Measurements from ENCODE around the gene NPEPPS. TPM values are rescaled to one million over a fixed set of nuclear protein-coding genes. Genes with fewer than 3 reads are reported as not detected.
A peak's percentile ranks its signal among the peaks of the same experiment; 100 is the strongest.

Gene NPEPPS
- total RNA-seq, 5 donors from 2014 or later (not counting 1 experiment from before 2014, with no cell fraction given): 92.7 to 106 (median 97.4) TPM

- Histone ChIP-seq H3K4me1 (ENCODE audit: control insufficient read depth in 1 of 2, extremely low read depth in 1 of 2, insufficient read depth in 2 of 2, low read length in 2 of 2) (peaks cover 11 to 34% of the 10 kb centered on the region in 2 experiments), H3K9me3 (no peaks in the 10 kb centered on the region), H3K27ac (ENCODE audit: low read length) (peak overlapping the region; percentile 75), H3K36me3 (ENCODE audit: control insufficient read depth in 2 of 2, extremely low read depth in 1 of 2, insufficient read depth in 1 of 2, low read length in 1 of 2) (peaks cover 19 to 89% of the 10 kb centered on the region in 2 donors), H3K27me3 (replicated peaks in 1 of 2; ENCODE audit: control insufficient read depth in 2 of 2, extremely low read depth in 1 of 2, insufficient read depth in 2 of 2, low read length in 1 of 2) (no peaks in the 10 kb centered on the region), H3K4me3 (ENCODE audit: control insufficient read depth in 1 of 2, extremely low read depth in 1 of 2, low read length in 1 of 2) (peak overlapping the region in 1 of 2 donors; percentile 22)
- H3K27me3 Mint-ChIP-seq: no peaks in the 10 kb centered on the region
- peak in 9 of 35 experiments; percentile 8 to 70 (median 16) for DNase-seq
- peak overlapping the region; percentile 45 to 80 (median 73) for H3K4me3 Mint-ChIP-seq
- peak overlapping the region; percentile 88 to 96 for H3K27ac Mint-ChIP-seq
- no peaks in the 10 kb centered on the region for H3K9me3 Mint-ChIP-seq
- ATAC-seq (replicated peaks in 1 of 4): peak; percentile 79 to 87 (median 84)
- H3K4me1 Mint-ChIP-seq: peaks cover 38 to 56% (median 55%) of the 10 kb centered on the region in 3 donors
- peaks cover 54% of the 10 kb centered on the region for H3K36me3 Mint-ChIP-seq
- 0% methylated on average over 1 of the region's 6 CpGs for WGBS (ENCODE audit: insufficient coverage)
- CTCF ChIA-PET: interaction anchor here in 1 of 2 donors (1.0 kb wide), 1 partner anchor 10 kb away, joined by 3 read pairs; the partner anchor contains the start of gene KPNB1
- POLR2A ChIA-PET: no interaction called here
Observed at GRCh38 chr17:47660064-47660492, 129.2 kb downstream of the NPEPPS start.

DNA sequence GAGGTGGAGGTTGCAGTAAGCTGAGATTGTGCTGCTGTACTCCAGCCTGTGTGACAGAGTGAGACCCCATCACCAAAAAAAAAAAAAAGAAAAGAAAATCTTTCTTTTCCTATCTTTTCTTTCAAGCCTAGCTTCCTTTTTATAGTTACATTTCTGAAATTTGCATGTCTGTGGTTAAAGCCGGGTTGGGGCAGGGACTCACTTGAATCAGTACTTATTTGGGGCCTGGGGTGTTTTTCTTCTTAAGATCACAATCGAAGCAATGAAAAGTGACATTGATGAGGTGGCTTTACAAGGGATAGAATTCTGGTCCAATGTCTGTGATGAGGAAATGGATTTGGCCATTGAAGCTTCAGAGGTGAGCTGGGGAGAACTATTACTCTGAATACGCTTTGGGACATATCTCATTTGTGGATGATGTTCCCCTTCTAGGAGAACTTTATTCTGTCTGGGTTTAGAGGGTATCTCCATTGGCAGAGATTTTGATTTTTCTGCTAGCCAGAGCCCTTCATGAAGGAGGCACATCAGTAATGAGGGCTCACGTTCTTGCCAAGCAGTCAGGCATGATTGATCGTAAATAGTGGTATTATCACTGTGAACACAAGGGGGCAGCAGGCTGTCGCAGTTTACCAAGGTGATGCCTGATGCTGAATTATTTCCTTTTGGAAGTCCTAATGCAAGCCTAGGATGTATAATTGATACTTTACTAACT, 133.2 kb downstream of the NPEPPS start:
- DNase-seq (peak; percentile 13 to 84 (median 51)), ATAC-seq (replicated peaks in 1 of 4) (peak; percentile 59 to 71 (median 66))
- Histone ChIP-seq H3K27ac (ENCODE audit: low read length) (peak overlapping the region; percentile 37), H3K4me1 (ENCODE audit: control insufficient read depth in 1 of 2, extremely low read depth in 1 of 2, insufficient read depth in 2 of 2, low read length in 2 of 2) (peaks cover 10 to 20% of the 10 kb centered on the region in 2 experiments), H3K27me3 (replicated peaks in 1 of 2; ENCODE audit: control insufficient read depth in 2 of 2, extremely low read depth in 1 of 2, insufficient read depth in 2 of 2, low read length in 1 of 2) (no peaks in the 10 kb centered on the region), H3K9me3 (no peaks in the 10 kb centered on the region), H3K36me3 (ENCODE audit: control insufficient read depth in 2 of 2, extremely low read depth in 1 of 2, insufficient read depth in 1 of 2, low read length in 1 of 2) (peaks cover 7 to 88% of the 10 kb centered on the region in 2 donors), H3K4me3 (ENCODE audit: control insufficient read depth in 1 of 2, extremely low read depth in 1 of 2, low read length in 1 of 2) (no peak overlapping the region)
- POLR2A ChIA-PET: interaction anchor here (0.8 to 2.8 kb wide), 4 partner anchors 10 to 1843 kb away, joined by 3 to 11 read pairs (median 7); partner anchors contain the start of gene KPNB1 (in 2 of the 2)
- Mint-ChIP-seq H3K36me3 (peaks cover 42% of the 10 kb centered on the region), H3K9me3 (no peaks in the 10 kb centered on the region), H3K27me3 (no peaks in the 10 kb centered on the region), H3K4me3 (peak overlapping the region in 1 of 3 donors; percentile 6), H3K4me1 (peaks cover 19 to 29% (median 24%) of the 10 kb centered on the region in 3 donors), H3K27ac (peak overlapping the region; percentile 80 to 87)
- CTCF ChIA-PET: interaction anchor here (0.5 to 2.4 kb wide), 13 partner anchors 9 to 126 kb away, joined by 3 to 15 read pairs (median 4); partner anchors contain the start of genes KPNB1 (in 1 of the 2) and TBX21 (in 1 of the 2)
- WGBS (ENCODE audit: insufficient coverage): 7% methylated on average over 3 of the region's 6 CpGs

DNA sequence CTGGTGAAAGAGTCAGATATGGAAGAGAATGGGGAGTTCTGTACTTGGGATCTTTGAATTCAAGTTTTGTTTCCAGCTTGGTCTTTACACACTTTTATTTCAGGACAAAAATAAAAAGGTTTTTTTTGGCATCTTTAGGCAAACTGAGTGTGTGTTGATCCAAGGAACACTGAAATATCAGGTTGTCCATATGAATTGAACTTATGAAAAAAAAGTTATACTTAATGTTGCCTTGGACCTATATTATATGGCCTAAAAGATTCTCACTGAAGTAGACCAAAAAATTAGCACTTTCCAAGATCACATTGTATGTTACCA, 133.7 kb downstream of the NPEPPS start:
- DNase-seq (no peak), ATAC-seq (replicated peaks in 1 of 4) (no peak)
- Histone ChIP-seq H3K36me3 (ENCODE audit: control insufficient read depth in 2 of 2, extremely low read depth in 1 of 2, insufficient read depth in 1 of 2, low read length in 1 of 2) (peaks cover 7 to 89% of the 10 kb centered on the region in 2 donors), H3K27me3 (replicated peaks in 1 of 2; ENCODE audit: control insufficient read depth in 2 of 2, extremely low read depth in 1 of 2, insufficient read depth in 2 of 2, low read length in 1 of 2) (no peaks in the 10 kb centered on the region), H3K9me3 (no peaks in the 10 kb centered on the region), H3K4me3 (ENCODE audit: control insufficient read depth in 1 of 2, extremely low read depth in 1 of 2, low read length in 1 of 2) (no peak overlapping the region), H3K27ac (ENCODE audit: low read length) (no peak overlapping the region), H3K4me1 (ENCODE audit: control insufficient read depth in 1 of 2, extremely low read depth in 1 of 2, insufficient read depth in 2 of 2, low read length in 2 of 2) (peaks cover 8 to 15% of the 10 kb centered on the region in 2 experiments)
- H3K27ac Mint-ChIP-seq: peak overlapping the region; percentile 80 to 87
- no peaks in the 10 kb centered on the region for H3K9me3 Mint-ChIP-seq
- POLR2A ChIA-PET: interaction anchor here (0.8 to 2.8 kb wide), 3 partner anchors 9 to 1842 kb away, joined by 3 to 11 read pairs (median 4); partner anchors contain the start of gene KPNB1 (in 1 of the 2)
- no peaks in the 10 kb centered on the region for H3K27me3 Mint-ChIP-seq
- peaks cover 45% of the 10 kb centered on the region for H3K36me3 Mint-ChIP-seq
- no peak overlapping the region for H3K4me3 Mint-ChIP-seq
- H3K4me1 Mint-ChIP-seq: peaks cover 21 to 28% (median 25%) of the 10 kb centered on the region in 3 donors
- CTCF ChIA-PET: interaction anchor here (0.5 to 2.4 kb wide), 11 partner anchors 12 to 146 kb away, joined by 3 to 15 read pairs (median 3); partner anchors contain the start of genes KPNB1 (in 2 of the 2) and TBX21 (in 1 of the 2)

DNA sequence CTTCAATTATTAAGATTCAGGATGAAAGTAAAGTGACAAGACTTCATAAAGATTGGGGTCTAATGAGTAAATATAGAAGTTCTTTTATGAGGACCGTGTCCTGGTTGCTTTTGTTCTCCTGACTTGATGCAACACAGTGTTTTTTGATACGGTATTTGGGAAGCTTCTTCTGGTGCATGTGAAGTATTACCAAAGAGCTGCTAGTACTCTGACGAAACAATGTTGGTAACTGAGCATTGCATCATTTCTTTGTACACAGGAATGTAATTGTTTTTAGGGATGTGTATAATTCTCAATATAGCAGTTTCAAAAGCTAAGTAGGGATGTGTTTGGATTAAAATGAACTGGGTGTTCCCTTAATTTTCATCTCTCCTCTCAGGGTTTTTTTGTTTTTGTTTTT, 134.7 kb downstream of the NPEPPS start:
- Histone ChIP-seq H3K9me3 (no peaks in the 10 kb centered on the region), H3K4me1 (ENCODE audit: control insufficient read depth in 1 of 2, extremely low read depth in 1 of 2, insufficient read depth in 2 of 2, low read length in 2 of 2) (peaks cover under 1 to 10% of the 10 kb centered on the region in 2 experiments), H3K36me3 (ENCODE audit: control insufficient read depth in 2 of 2, extremely low read depth in 1 of 2, insufficient read depth in 1 of 2, low read length in 1 of 2) (peaks cover 7 to 95% of the 10 kb centered on the region in 2 donors), H3K4me3 (ENCODE audit: control insufficient read depth in 1 of 2, extremely low read depth in 1 of 2, low read length in 1 of 2) (no peak overlapping the region), H3K27ac (ENCODE audit: low read length) (no peak overlapping the region), H3K27me3 (replicated peaks in 1 of 2; ENCODE audit: control insufficient read depth in 2 of 2, extremely low read depth in 1 of 2, insufficient read depth in 2 of 2, low read length in 1 of 2) (no peaks in the 10 kb centered on the region)
- no peaks in the 10 kb centered on the region for H3K9me3 Mint-ChIP-seq
- H3K36me3 Mint-ChIP-seq: peaks cover 52% of the 10 kb centered on the region
- peak overlapping the region in 1 of 2 donors; percentile 43 for H3K27ac Mint-ChIP-seq
- ChIA-PET CTCF (interaction anchor here (0.6 to 1.6 kb wide), 7 partner anchors 8 to 414 kb away, joined by 3 to 4 read pairs (median 3); partner anchors contain the start of gene KPNB1 (in 1 of the 2)), POLR2A (interaction anchor here in 1 of 2 donors (0.5 to 1.2 kb wide), 2 partner anchors 8 to 28 kb away, joined by 3 to 5 read pairs; no protein-coding TSS in a partner anchor)
- H3K4me1 Mint-ChIP-seq: peaks cover 24 to 28% (median 28%) of the 10 kb centered on the region in 3 donors
- DNase-seq: no peak
- H3K4me3 Mint-ChIP-seq: no peak overlapping the region
- ATAC-seq (replicated peaks in 1 of 4): no peak
- no peaks in the 10 kb centered on the region for H3K27me3 Mint-ChIP-seq
- WGBS (ENCODE audit: insufficient coverage): 100% methylated on average over 2 of the region's 3 CpGs

DNA sequence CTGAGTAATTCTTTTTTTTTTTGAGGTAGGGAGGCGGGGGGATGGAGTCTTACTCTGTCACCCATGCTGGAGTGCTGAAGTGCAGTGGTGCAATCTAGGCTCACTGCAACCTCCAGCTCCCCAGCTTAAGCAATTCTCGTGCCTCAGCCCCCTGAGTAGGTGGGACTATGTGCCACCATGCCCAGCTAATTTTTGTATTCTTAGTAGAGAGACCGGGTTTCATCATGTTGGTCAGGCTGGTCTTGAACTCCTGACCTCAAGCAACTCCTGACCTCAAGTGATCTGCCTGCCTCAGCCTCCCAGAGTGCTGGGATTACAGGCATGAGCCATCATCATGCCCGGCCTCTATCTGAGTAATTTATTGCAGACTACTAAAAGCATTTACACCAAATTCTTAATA, 138.2 kb downstream of the NPEPPS start:
- H3K4me3 ChIP-seq (ENCODE audit: control insufficient read depth in 1 of 2, extremely low read depth in 1 of 2, low read length in 1 of 2): no peak overlapping the region
- H3K4me3 Mint-ChIP-seq: no peak overlapping the region
- no peak for ATAC-seq (replicated peaks in 1 of 4)
- 100% methylated on average over 2 of the region's 4 CpGs for WGBS (ENCODE audit: insufficient coverage)
- H3K4me1 ChIP-seq (ENCODE audit: control insufficient read depth in 1 of 2, extremely low read depth in 1 of 2, insufficient read depth in 2 of 2, low read length in 2 of 2): peaks cover 0 to 1% of the 10 kb centered on the region in 2 experiments
- no peak for DNase-seq
- POLR2A ChIA-PET: no interaction called here
- no peak overlapping the region for H3K27ac Mint-ChIP-seq
- H3K36me3 Mint-ChIP-seq: peaks cover 55% of the 10 kb centered on the region
- H3K4me1 Mint-ChIP-seq: peaks cover 16 to 25% (median 20%) of the 10 kb centered on the region in 3 donors
- CTCF ChIA-PET: no interaction called here
- H3K27ac ChIP-seq (ENCODE audit: low read length): no peak overlapping the region
- no peaks in the 10 kb centered on the region for H3K9me3 ChIP-seq
- H3K27me3 ChIP-seq (replicated peaks in 1 of 2; ENCODE audit: control insufficient read depth in 2 of 2, extremely low read depth in 1 of 2, insufficient read depth in 2 of 2, low read length in 1 of 2): no peaks in the 10 kb centered on the region
- no peaks in the 10 kb centered on the region for H3K27me3 Mint-ChIP-seq
- H3K9me3 Mint-ChIP-seq: no peaks in the 10 kb centered on the region
- peaks cover 7 to 96% of the 10 kb centered on the region in 2 donors for H3K36me3 ChIP-seq (ENCODE audit: control insufficient read depth in 2 of 2, extremely low read depth in 1 of 2, insufficient read depth in 1 of 2, low read length in 1 of 2)

DNA sequence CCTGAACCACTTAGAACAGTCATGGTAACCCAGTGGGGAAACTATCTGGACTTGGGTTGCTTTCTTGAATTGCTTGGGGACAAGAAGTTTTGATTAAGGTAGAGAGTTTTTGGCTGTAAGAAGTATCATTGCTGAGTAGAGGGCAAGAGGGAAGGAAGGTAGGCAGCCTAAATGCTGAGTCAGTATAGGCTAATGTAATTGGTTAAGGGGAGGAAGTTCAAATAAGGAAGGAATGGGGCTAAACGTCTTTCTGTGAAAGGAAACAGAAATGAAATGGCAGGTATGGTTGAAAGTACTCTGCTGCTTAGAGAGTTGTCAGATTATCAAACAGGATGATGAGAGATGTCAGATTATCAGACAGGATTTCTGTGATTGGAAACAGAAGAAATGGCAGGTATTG, 139.2 kb downstream of the NPEPPS start:
- no peak for DNase-seq
- WGBS (ENCODE audit: insufficient coverage): 0% methylated on average over 1 of the region's 1 CpG
- POLR2A ChIA-PET: no interaction called here
- Histone ChIP-seq H3K27ac (ENCODE audit: low read length) (no peak overlapping the region), H3K4me3 (ENCODE audit: control insufficient read depth in 1 of 2, extremely low read depth in 1 of 2, low read length in 1 of 2) (no peak overlapping the region), H3K27me3 (replicated peaks in 1 of 2; ENCODE audit: control insufficient read depth in 2 of 2, extremely low read depth in 1 of 2, insufficient read depth in 2 of 2, low read length in 1 of 2) (no peaks in the 10 kb centered on the region), H3K9me3 (no peaks in the 10 kb centered on the region), H3K36me3 (ENCODE audit: control insufficient read depth in 2 of 2, extremely low read depth in 1 of 2, insufficient read depth in 1 of 2, low read length in 1 of 2) (peaks cover 7 to 96% of the 10 kb centered on the region in 2 donors), H3K4me1 (ENCODE audit: control insufficient read depth in 1 of 2, extremely low read depth in 1 of 2, insufficient read depth in 2 of 2, low read length in 2 of 2) (no peaks in the 10 kb centered on the region)
- H3K36me3 Mint-ChIP-seq: peaks cover 59% of the 10 kb centered on the region
- ATAC-seq (replicated peaks in 1 of 4): peak; percentile 42 to 61 (median 44)
- H3K4me1 Mint-ChIP-seq: peaks cover 11 to 28% (median 21%) of the 10 kb centered on the region in 3 donors
- H3K27ac Mint-ChIP-seq: peak overlapping the region; percentile 62 to 73
- no peaks in the 10 kb centered on the region for H3K9me3 Mint-ChIP-seq
- CTCF ChIA-PET: interaction anchor here in 1 of 2 donors (0.6 kb wide), 1 partner anchor 66 kb away, joined by 3 read pairs; no protein-coding TSS in a partner anchor
- H3K27me3 Mint-ChIP-seq: no peaks in the 10 kb centered on the region
- H3K4me3 Mint-ChIP-seq: no peak overlapping the region

Data from T-cell (primary cell).